ENCODE data around the gene DCXR.

DCXR gene

DNA sequence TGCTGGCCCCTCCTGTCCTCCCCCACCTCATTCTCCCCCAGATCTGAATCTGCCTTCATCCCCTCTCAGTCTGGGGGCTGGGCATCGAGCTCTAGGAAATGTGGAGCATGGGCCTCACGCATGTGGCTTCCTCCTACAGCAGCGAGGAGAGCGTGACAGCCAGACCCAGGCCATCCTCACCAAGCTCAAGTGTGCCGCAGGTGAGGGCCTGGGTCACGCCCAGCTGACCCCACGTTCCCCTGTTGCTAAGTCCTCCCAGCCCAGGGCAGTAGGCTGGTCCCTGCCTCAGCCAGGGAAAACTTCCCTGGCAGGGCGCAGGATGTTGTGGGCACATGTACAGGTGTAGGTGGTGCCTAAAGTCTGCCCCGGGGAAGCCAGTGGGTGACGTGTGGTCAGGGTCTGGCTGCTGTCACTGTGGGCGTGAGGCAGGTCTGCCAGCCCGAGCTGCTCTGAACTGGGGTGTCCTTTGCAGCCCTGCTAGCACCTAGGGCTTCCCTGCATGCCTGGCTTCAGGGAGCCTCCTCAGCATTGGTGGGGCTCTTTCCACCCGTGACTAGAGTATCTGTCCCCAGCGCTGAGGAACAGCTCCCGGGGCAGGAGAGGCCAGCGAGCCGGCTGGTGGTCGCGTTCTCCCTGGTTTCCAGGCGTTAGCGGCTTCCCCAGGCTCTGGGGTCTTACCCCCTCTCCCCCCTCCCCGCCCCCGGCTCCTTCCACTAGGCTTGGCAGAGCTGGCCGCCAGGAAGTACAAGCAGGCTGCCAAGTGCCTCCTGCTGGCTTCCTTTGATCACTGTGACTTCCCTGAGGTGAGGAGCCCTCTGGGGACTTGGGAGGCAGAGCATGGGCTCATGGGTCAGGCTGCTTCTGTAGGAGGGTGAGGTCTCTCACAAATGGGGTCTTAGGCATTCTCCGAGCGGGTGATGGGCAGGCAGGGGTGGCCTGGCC is 17.8 kb upstream of the DCXR start:
- DNase-seq (ENCODE audit: low read depth in 2 of 2) = no peak

DNA sequence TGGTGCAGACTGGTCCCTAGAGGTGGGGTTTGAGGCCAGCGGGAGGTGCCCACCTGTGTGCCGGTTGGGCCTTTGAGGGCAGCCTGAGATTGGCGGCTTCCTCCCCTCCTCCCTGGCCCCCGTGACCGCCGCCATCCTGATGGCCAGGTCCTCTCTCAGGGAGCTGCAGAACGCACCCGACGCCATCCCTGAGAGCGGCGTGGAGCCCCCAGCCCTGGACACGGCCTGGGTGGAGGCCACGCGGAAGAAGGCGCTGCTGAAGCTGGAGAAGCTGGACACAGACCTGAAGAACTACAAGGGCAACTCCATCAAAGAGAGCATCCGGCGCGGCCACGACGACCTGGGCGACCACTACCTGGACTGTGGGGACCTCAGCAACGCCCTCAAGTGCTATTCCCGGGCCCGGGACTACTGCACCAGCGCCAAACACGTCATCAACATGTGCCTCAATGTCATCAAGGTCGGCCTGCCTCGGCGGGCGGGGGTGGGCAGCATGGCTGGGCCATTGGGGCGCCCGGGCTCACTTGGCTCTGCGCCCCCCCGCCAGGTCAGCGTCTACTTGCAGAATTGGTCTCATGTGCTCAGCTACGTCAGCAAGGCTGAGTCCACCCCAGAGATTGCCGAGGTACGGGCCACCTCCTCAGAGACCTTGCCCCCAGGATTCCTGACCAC is 17.0 kb upstream of the DCXR start:
- DNase-seq (ENCODE audit: low read depth in 2 of 2) = no peak

DNA sequence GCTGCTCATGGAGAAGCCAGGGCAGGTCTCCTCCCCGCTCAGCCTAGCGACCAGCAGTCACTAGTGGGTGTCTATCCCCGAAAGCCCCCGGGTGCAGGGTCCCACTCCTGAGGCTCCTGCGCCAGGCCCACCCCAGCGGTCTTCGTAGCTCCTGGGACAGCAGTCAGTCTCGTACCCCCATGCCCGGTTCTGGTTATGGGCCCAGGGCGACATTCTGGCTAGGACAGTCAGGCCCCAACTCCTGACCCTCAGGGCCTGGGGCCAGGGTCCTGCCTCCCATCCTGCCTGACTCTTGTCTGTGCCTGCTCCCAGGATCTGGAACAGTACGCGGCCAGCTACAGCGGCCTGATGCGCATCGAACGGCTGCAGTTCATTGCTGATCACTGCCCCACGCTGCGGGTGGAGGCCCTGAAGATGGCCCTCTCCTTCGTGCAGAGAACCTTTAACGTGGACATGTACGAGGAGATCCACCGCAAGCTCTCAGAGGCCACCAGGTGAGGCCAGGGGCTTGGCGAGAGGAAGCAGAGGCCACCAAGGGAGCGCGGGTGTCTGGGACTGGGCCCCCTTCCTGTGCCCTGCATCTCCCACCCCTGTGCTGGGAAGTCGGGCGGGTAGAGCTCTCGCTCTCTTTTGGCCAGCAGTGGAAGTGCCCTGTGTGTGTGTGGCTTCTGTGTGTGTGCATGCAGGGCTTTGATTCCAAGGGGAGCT is 16.2 kb upstream of the DCXR start:
- no peak for DNase-seq (ENCODE audit: low read depth in 2 of 2)

DNA sequence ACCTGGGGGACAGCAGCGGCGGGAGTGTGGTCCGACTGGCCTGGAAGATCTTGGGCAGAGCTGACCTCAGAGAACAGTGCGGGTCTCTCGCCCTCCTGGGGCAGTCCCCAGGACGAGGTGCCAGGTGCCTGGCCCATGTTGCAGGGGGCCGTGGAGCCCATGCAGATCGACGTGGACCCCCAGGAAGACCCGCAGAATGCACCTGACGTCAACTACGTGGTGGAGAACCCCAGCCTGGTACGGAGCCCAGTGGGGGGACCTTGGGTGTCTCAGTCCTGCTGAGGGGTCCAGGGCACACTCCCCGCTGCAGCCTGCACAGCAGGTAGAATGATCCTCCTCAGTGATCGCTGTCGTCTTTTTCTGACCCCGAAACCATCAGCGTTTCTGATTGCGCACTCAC is 15.6 kb upstream of the DCXR start:
- no peak for DNase-seq (ENCODE audit: low read depth in 2 of 2)

DNA sequence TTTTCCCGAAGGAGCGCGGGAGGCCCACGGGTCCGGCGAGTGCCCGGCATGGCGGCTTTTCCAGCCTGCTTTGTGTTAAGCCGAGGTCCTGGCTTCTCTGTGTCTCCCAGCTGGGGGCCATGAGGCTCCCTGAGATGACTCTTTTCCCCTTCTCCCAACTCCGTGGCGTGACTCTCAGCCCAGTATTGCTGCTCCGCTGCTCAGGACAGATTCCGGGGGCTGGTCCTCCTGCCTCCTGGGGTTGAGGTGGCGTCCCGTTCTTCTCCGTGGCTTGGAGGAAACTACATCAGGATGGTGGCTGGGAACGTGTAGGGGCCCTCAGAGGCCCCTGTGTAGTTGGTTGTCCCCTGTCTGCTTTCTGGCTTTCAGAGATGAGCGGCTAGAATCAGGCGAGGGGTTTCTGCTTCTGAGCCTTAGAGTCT is 15.2 kb upstream of the DCXR start:
- DNase-seq (ENCODE audit: low read depth in 2 of 2) = no peak

DNA sequence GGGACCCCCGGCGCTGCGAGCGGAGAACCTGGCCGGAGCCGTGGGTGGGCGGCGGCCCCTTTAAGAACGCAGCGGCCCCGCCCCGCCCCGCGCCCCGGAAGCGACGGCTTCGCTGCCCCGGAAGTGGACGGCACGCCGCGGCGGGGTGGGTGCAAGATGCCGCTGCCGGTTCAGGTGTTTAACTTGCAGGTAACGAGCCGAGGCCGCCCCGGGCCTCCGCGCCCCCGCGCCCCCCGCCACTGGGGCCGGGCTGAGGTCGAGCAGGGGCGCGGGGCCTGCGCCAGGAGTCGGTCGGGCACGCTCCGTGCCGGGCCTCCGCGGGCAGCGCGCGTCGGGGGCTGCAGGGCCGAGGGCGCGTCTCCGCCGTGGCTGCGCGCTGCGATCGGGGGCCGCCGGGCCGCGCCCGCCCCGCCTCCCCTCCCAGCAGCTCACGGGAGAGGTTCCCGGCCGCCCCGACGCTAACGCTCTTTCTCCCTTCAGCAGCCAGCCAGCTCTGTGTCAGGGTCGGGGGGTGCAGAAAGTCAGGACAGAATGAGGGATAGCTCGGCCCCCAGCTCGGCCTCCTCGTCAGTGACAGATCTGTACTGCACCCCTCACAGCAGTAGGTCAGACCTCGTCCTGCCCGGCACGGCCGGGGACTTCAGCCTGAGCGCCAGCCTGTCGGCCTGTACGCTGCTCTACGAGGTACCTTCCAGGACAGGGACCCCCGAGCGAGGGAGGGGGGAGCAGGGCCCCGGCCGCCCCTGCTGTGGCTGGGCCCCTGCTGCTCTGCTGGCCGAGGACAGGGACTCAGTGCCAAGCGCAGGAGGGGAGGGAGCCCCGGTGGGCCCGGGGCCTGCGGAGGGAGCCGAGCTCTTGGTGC is 14.5 kb upstream of the DCXR start, which contains the start of the genes GPS1 and RFNG:
Gene GPS1 (plus strand): TSS at position 123 of the 862 bp plus-strand sequence. CDS start 34 bp downstream, at position 157.
Gene RFNG (minus strand): TSS at position 36 of the 862 bp plus-strand sequence. CDS start 45 bp downstream, outside the sequence.
- DNase-seq (ENCODE audit: low read depth in 2 of 2) = peak; percentile 63 to 75

DNA sequence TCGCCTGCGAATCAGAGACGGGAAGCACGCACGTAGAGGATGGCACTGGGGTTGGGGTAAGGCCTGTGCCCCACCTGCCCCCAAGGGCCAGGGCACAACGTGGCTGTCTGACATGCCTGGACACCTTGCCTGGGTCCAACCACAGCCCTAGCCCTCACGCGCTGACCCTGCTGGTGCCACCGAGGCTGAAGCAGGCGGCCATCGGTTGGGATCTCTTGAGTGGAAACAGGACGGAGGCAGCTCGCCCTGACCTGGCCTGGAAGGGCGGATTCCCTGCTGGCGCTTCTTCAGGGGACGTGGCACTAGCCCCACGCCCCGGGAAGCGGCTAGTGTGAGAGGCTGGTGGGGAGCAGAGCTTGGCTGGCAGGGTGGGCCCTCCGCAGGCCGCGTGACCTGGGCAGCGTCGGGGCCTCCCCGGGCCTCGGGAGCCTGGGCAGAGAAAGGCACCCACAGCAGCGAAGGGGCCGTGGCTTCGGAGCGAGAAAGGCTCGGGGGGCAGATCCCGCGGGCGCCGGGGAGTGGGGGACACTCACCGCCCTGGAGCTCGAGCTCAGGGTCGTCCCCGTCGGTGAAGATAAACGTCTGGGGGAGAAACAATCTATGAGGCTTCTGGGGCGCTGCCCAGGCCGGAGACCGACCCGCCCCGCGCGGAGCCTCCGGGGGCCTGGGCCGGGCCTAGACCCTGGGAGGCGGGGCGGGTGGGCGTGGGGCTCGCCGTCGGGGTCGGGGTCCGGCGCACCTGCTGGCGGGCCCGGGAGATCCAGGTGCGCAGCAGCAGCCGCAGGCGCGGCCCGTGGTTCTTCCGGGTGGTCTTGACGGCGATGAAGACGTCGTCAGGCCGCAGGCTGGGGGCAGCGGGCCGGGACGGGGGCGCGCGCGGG is 13.5 kb upstream of the DCXR start:
- no peak for DNase-seq (ENCODE audit: low read depth in 2 of 2)

DNA sequence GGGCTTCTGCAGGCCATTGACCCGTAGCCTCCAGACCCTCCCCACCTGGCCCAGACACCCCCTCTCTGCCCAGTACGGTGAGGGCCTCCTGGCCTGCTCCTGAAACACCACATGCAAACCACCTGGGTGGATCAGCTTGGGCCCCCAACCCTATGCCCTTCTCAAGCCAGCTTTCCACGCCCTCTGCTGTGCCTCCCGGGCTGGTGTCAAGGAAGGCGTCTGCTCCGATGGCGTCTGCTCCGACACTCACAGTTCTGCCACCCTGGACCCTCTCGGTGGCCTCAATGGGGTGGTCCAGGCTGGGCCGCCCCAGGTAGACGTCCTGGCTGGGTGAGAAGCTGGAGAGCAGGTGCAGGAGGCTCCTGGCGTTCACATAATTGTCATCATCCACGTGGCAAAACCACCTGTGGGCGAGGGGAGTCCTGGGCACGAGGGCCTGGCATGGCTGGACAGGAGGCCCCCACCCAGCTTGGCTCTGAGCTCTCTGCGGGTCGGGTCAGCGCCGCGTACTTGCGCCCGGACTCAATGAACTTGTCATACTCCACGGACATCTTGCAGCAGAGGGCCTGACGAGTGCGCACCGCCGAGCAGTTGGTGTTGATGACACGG is 12.8 kb upstream of the DCXR start:
- DNase-seq (ENCODE audit: low read depth in 2 of 2) = no peak

DNA sequence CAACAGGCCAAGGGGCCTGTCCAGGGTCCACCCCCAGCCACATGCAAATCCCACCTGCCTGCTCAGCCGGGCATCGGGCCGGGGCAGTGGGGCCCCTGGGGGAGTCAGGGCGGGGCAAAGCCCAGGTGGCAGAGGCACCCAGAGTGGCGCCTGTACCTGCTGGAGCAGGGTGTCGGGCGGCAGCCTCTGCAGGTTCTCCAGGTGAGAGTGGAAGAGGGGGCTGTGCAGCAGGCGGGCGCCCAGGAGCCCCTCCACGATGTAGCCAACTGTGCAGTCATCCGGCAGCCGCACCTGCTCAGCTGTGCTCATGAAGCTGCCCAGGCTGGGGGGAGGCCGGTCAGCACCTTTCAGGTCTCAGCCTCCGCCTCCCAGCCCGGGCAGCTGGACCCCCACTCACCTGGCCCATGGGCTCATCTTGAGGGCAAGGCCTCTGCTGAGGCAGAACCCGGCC is 12.0 kb upstream of the DCXR start:
- no peak for DNase-seq (ENCODE audit: low read depth in 2 of 2)

DNA sequence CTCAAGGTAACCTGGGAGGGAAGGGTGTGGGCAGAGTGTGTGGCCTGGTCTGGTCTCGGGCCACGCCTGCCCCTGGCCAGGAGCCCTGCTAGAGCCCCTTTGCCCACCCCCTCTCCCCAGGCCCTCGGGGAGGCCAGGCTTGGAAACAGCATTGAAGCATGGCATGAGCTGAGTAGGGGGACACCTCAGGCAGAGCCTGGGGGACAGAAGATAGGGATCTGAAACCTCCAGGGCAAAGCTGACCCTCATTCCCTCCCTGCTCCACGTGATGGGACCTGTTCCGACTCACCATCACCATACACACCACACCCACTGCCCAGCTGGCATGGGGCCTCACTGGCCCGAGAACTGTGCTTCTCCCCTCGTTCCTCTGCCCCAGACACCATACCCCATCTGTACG is 11.6 kb upstream of the DCXR start:
- no peak for DNase-seq (ENCODE audit: low read depth in 2 of 2)

DNA sequence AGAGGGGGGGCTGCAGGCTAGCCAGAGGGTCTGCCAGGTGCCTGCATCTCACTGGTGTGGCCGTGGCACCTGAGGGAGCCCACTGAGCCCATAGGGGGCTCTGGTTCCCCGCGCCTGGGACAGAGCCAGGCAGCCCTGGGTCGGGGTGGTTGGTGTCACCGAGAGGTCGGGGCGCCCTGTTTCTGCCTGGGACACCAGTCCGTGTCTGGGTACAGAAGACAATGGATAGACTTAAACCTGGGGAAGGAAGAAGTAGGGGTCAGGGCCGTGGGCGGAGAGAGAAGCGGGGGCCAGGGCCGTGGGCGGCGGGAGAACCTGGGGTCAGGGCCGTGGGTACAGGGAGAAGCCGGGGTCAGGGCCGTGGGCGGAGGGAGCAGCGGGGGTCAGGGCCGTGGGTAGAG is 11.1 kb upstream of the DCXR start:
- no peak for DNase-seq (ENCODE audit: low read depth in 2 of 2)

DNA sequence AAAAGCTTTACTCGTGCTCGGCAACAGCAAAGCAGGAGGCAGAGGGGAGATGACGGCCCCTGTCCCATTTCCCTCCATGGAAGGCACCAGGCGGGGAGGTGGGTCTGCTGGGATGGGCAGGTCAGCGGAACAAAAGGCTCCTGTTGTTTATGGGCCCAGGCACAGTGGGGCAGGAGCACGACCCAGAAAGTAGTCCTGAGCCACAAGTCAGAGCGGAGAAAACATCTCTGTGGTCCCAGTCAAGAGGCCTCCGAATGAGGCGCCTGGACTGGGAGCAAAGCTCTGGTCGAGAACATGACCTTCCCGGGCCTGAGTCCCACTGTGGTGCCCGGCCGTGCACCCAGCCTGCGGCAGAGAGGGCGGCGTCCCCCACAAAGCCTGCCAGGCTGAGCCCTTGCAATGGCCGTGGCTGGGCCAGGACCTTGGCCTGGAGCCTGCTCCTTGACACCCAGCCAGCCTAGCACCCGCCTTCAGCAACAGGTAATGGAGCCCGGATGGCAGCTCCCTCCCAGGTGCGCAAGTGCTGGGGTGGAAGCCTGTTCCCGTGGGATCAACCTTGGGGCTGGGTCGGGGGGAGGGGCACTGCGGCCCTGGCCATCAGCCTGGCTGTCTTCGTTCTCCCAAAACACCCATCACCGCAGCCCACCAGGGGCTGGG is 10.5 kb upstream of the DCXR start:
- no peak for DNase-seq (ENCODE audit: low read depth in 2 of 2)

DNA sequence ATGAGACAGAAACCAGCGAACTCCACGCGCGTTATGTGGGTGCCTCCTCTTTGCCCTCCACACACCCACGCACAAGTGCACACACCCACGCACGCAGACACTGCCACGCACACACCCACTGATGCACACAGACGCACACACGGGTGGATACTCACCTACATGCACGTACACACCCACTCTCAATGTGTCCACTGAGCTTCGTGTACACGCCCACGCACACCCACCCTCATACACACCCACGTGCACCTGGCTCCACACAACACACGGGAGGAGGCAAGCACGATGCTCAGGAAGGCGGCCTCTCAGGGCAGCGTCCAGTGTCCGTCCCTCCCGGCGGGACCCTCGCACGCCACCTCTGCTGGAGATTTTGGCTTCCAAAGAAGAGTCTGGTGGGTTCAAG is 9.9 kb upstream of the DCXR start:
- no peak for DNase-seq (ENCODE audit: low read depth in 2 of 2)

DNA sequence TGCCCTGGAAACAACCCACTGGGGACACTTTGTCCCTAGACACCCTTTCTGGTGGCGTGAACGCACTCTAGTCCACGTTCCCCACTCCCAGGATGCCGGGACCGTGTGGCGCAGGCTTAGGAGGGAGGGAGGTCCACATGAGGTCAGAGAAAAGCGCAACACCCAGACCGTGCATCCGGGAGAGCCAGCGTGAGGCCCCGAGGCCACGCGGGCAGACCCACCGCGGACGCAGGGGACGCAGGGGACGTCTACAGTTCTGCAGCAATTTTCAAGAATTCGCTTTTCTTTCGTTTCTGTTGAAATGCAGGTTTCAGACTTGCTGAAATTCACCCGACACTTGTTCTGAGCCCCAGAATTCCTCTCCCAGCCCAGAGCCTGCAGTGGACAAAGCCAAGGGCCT is 9.4 kb upstream of the DCXR start:
- no peak for DNase-seq (ENCODE audit: low read depth in 2 of 2)

DNA sequence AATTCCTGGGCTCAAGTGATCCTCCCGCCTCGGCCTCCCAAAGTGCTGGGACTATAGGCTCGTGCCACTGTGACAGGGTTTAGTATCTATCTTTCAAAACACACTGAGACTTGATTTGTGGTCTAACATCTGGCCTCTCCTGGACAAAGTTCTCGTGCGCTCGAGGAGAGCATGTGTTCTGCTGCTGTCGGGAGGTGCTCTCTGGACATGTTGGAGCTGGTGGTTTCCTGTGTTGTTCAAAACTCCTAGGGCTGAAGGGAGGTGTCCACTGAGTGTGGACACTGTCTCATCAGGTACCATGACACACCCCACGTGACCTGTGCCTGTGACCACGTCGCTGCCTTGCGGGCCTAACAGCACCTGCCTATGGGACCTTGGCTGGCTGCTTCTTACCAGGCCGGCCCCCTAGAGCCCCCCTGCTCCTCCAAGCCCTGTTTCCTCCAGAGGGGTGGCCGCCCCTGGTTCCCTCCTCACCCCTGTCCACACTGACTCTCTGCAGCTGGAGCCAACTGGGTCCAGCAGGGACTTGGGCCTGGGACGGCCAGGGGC is 8.5 kb upstream of the DCXR start:
- no peak for DNase-seq (ENCODE audit: low read depth in 2 of 2)

DNA sequence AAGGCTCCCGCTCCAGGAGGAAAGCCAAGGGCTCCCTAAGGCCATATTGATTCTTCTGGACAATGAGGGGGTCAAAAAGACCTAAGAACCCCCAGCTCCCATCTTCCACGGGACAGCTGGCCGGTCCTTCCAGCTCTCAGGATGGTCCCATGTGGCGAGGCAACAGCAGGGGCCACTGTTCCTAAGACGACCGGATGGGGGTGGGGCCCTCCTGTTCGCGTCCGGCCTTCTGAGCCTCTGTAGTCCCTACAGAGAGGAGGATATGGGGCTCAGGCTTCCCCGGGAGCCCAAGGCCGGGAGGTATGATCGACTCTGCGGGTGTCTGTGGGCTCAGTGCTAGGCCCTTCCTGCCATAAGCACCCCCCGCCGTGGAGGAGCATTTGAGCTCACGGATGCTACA is 6.0 kb upstream of the DCXR start:
- no peak for DNase-seq (ENCODE audit: low read depth in 2 of 2)

DNA sequence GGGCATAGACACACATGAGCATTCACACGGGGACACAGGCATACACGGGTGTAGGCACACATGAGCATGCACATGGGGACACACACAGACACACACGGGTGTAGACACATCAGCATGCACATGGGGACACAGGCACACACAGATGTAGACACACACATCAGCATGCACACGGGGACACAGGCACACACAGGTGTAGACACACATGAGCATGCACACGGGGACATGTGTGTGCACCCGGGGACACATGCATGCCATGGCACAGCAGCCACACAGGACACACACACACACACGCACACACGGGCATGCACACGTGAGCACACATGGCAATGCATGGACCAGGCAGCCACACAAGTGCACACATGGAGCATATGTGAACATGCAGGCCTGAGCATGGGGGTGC is 5.2 kb upstream of the DCXR start:
- DNase-seq (ENCODE audit: low read depth in 2 of 2) = no peak

DNA sequence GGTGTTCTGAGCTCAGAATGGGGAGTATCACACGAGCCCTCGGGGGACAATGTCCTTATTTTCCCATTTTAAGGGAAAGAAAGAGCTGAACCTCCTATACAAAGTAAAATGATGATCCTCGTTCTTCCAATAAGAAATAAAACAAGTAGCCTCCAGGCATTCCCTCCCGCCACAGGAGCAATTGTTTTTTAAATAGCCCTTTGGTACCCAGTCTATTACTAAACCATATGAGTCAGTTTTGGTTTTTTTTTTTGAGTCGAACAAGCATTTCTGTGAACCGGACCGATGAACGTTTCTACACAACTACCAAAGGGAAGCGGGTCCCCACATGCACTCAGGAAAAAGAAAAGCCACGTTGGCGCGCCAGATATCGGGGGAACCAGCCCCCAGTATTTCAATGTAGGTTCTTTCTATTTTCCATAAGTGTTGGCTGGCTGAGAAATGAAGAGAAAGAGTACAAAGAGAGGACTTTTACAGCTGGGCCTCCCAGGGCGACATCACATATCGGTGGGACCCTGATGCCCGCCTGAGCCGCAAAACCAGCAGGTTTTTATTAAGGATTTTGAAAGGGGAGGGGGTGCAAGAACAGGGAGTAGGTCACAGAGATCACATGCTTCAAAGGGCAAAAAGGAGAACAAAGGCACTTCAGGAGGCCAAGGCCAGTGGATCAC is 3.8 kb upstream of the DCXR start:
- DNase-seq (ENCODE audit: low read depth in 2 of 2) = no peak
